Testis (tissue), 3 donors: ENCODE data around the gene KLHL29. TPM values are rescaled to one million over a fixed set of nuclear protein-coding genes. Genes with fewer than 3 reads are reported as not detected.

Source experiments
- DNase-seq: peaks from one replicate; pipeline ENCODE4 v3.0.0-alpha.2; 2019
- H3K27ac ChIP-seq, 2 donors: fragments of 200-600 bp; sonication (generic); one replicate each; pipeline ENCODE4 v1.5.1; 2019
- H3K27me3 ChIP-seq: fragments of 200-600 bp; sonication (generic); one replicate; pipeline ENCODE4 v1.5.1; 2019
- H3K36me3 ChIP-seq: fragments of 200-600 bp; sonication (generic); one replicate; pipeline ENCODE4 v1.5.1; 2017; ENCODE audit warnings: low read depth; ENCODE audit errors: missing control alignments
- H3K4me1 ChIP-seq: fragments of 200-600 bp; sonication (generic); one replicate; pipeline ENCODE4 v1.5.1; 2019
- H3K4me3 ChIP-seq, 2 donors: fragments of 200-600 bp; sonication (generic); one replicate each; pipeline ENCODE4 v1.5.1; 2017 to 2019
- H3K9me3 ChIP-seq: fragments of 200-600 bp; sonication (generic); one replicate; pipeline ENCODE4 v1.5.1; 2017
- POLR2A ChIP-seq: fragments of 450-650 bp; IDR thresholded peaks from one replicate; pipeline ENCODE4 v1.6.1; 2017; ENCODE audit warnings: antibody characterized with exemption, mild to moderate bottlenecking, moderate library complexity
- WGBS, 2 donors: methylation state at CpG; one replicate each; pipeline ENCODE4 v1.1.5; 2018; 5-methylcytosine and 5-hydroxymethylcytosine counted together
- intact Hi-C: fragments of 100-400 bp; cut with DNase I; formaldehyde crosslinking; loops from one replicate; pipeline ENCODE4 v1.15.1; 2023; ENCODE audit warnings: low total_unique reads
- polyA plus RNA-seq: library from polyadenylated mRNA; stranded (reverse); fragments of 350-450 nt; fragmentation: Illumina TruSeq; extraction: RNeasy Lipid Tissue Mini Kit (QIAGEN cat#74804); gene quantifications from one replicate; pipeline ENCODE4 v1.2.3, GENCODE V29; 2014; ENCODE audit warnings: low read depth, low replicate concordance; ENCODE audit not compliant: insufficient read depth
- total RNA-seq, 2 donors: library from RNA; depleted of rRNA; stranded (reverse); fragments of >200 nt; gene quantifications; one replicate each; pipeline ENCODE4 v1.2.3, GENCODE V29; 2016
- TF ChIP-seq, protein P1 (sequence below), 3 experiments: fragments of 450-650 bp in 2 of 3; fragments of 200-600 bp in 1 of 3; sonication (generic) in 1 of 3; IDR thresholded peaks; one replicate each; pipeline ENCODE4 v1.5.1; 2016 to 2019; ENCODE audit warnings: antibody characterized with exemption in 3 of 3, mild to moderate bottlenecking in 2 of 3, moderate library complexity in 1 of 3

The KLHL29 gene
- total and polyA plus RNA-seq, 3 donors from 2014 or later: 3.3 to 10.9 (median 7.9) TPM

GRCh38 chr2:23632386-23632785, 247.4 kb downstream of the KLHL29 start:
- intact Hi-C loops: no loop called here
- Histone ChIP-seq H3K9me3 (no peaks in the 10 kb centered on the region), H3K27ac (no peak overlapping the region), H3K4me1 (peaks cover 5% of the 10 kb centered on the region), H3K27me3 (no peaks in the 10 kb centered on the region), H3K4me3 (no peak overlapping the region), H3K36me3 (no peaks in the 10 kb centered on the region)
- TF ChIP-seq, protein P1, sequence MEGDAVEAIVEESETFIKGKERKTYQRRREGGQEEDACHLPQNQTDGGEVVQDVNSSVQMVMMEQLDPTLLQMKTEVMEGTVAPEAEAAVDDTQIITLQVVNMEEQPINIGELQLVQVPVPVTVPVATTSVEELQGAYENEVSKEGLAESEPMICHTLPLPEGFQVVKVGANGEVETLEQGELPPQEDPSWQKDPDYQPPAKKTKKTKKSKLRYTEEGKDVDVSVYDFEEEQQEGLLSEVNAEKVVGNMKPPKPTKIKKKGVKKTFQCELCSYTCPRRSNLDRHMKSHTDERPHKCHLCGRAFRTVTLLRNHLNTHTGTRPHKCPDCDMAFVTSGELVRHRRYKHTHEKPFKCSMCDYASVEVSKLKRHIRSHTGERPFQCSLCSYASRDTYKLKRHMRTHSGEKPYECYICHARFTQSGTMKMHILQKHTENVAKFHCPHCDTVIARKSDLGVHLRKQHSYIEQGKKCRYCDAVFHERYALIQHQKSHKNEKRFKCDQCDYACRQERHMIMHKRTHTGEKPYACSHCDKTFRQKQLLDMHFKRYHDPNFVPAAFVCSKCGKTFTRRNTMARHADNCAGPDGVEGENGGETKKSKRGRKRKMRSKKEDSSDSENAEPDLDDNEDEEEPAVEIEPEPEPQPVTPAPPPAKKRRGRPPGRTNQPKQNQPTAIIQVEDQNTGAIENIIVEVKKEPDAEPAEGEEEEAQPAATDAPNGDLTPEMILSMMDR (IDR thresholded peaks at IDR 0.05): no peak
- no peak for TF ChIP-seq POLR2A
- WGBS, 2 donors: 80 to 86% methylated on average over 4 to 6 of the region's 6 CpGs
- no peak for DNase-seq

DNA sequence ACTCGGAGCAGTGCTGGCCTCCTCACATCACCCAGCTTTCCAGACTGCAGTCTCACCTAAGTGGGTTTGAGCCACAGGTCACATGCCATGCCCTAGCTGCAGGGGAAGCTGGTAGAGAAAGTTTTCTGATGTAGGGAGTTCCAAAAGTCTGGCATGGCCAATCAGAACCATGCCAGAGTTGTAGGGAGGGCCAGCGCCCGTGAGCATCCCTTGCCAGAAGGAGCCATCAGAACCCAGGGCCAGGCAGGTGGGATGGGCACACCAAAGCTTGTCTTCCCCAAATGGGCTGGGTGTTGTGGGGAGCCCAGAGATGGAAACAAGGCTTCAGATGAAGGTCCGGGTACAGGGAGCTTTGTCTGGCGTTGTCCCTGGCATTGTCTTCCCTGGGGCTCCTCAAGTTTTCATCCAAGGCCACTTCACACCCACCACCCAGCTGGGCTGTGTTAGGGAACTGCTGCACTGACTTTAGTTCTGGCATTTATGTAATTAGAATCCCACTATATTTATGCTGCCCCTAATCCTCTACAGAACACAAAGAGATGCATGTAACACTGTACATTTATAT, 247.9 kb downstream of the KLHL29 start:
- no peak overlapping the region for H3K4me3 ChIP-seq
- no peaks in the 10 kb centered on the region for H3K27me3 ChIP-seq
- intact Hi-C loops: no loop called here
- H3K36me3 ChIP-seq: no peaks in the 10 kb centered on the region
- H3K9me3 ChIP-seq: no peaks in the 10 kb centered on the region
- H3K4me1 ChIP-seq: peaks cover 5% of the 10 kb centered on the region
- no peak for DNase-seq
- TF ChIP-seq POLR2A: no peak
- TF ChIP-seq, protein P1 (IDR thresholded peaks at IDR 0.05): no peak
- no peak overlapping the region for H3K27ac ChIP-seq
- 86 to 94% methylated on average over 5 of the region's 5 CpGs for WGBS, 2 donors

DNA sequence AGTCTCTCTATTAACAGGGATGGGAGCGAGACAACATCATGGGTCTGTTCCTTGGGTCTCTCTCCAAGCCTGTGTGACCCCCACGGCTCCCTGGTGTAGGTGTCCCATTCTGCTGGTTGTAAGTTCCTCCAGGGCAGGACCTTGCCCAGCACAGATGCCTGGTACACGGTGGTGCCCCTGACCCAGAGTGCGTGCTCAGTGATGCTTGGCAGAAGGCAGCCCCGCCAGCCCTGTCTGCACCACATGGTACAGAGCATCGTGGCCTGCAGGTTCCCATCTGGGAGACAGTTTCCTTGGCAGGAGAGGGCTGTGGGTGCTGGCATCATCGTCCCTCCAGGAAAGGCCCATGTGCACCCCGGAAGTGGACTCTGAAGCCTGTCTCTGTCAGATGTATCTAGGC, 249.0 kb downstream of the KLHL29 start:
- 92 to 100% methylated on average over 4 to 8 of the region's 8 CpGs for WGBS, 2 donors
- Histone ChIP-seq H3K9me3 (no peaks in the 10 kb centered on the region), H3K4me3 (no peak overlapping the region), H3K36me3 (no peaks in the 10 kb centered on the region), H3K27me3 (no peaks in the 10 kb centered on the region), H3K27ac (no peak overlapping the region), H3K4me1 (peaks cover 5% of the 10 kb centered on the region)
- no peak for TF ChIP-seq POLR2A
- TF ChIP-seq, protein P1 (IDR thresholded peaks at IDR 0.05): no peak
- intact Hi-C loops: no loop called here
- no peak for DNase-seq

DNA sequence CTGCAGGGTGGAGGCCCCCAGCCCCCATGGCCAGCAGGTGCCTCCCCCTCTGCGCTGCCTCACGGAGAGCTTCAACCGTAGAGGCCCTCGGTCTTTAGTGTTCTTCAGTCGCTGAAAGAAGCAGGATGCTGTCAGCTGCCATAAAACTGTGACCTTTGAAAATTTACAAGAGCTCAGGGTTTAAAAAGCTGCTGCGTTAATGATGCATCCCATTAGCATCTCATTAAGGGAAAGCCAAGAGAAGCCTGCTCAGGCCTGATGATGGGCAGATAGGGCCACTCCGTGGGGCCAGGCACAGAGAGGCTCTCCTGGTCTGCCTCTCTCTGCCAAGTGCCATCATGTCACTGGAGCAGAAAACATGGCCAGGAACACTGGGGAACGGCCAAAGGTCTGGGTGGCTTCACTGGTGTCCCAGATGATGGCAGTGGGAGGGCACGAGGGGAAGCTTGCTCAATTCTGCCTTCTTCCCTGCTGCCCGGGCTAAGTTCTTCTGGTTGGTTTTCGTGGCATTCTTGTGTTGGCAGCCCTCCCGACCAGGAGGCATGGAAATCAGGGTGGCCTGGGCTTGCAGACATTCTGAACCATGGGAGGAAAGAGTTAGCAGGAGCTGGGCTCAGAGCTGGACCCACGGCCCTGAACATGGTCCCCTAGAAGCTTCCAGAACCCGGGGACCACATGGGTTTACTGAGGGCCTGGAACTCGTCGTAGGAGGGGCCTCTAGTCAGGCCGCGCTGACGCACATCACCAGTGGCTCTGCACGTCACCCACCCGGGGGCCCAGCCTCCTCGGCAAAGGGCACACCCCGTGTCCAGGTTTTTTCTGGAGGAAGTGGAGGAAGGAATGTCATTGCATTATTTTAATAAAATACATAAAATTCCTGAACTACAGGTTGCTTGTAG, 250.7 kb downstream of the KLHL29 start:
- DNase-seq: no peak
- TF ChIP-seq, protein P1 (IDR thresholded peaks at IDR 0.05): no peak
- no peak for TF ChIP-seq POLR2A

More for the DNA sequence above, 250.7 kb downstream of the KLHL29 start:
- Histone ChIP-seq H3K9me3 (no peaks in the 10 kb centered on the region), H3K36me3 (no peaks in the 10 kb centered on the region), H3K4me3 (no peak overlapping the region), H3K4me1 (peaks cover 5% of the 10 kb centered on the region), H3K27me3 (no peaks in the 10 kb centered on the region), H3K27ac (no peak overlapping the region)
- intact Hi-C loops: no loop called here
- 92 to 94% methylated on average over 19 to 23 of the region's 23 CpGs for WGBS, 2 donors
